CD4-positive, alpha-beta T cell treated with Interleukin-6 for 4 hours (primary cell): ENCODE results near the gene SUSD4.

Experiments used
- DNase-seq: peaks from one replicate; pipeline ENCODE4 v3.0.0-alpha.2; 2020; ENCODE audit warnings: mixed read lengths

The SUSD4 gene

GRCh38 chr1:223358826-223359225 lies 5.2 kb downstream of the SUSD4 start:
- no peak for DNase-seq

DNA sequence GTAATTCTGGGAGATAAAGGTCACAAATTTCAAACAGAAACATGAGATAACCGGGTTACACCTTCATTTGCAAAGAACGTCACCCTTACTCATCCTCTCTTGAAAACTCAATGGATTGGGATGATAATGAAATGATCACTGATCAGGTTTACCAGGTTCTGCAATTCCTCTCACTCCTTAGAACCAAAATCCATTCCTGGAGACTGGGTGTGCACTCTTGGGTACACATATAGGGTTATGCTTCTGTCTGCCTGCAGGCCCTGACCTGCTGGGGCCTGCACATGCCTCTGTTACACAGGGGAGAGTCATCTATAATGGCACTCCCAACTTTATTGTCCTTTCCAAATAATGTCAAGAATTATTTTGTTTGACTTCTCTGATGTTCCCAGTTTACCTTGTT lies 8.3 kb downstream of the SUSD4 start:
- no peak for DNase-seq

GRCh38 chr1:223353939-223354338 lies 10.0 kb downstream of the SUSD4 start:
- no peak for DNase-seq

DNA sequence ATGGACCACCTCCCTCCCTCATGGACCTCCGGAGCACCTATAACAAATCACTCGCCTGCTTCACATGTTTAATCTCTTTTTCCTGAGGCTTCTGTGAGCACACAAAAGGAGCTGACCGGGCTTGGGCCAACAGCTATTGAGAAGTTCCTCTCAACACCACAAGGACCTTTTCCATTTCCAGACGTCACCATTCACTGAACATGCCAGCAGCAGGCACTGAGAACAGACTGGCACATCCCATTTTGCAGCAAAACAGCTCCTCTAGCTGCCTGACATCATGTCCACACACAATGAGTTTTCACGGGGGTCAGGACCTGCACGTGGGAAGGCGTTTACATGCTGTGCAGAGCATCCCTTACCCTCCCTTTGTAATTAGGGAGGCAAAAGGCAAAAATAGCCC lies 11.0 kb downstream of the SUSD4 start:
- DNase-seq, result no peak

GRCh38 chr1:223350361-223350908 lies 13.5 kb downstream of the SUSD4 start:
- DNase-seq, result no peak

DNA sequence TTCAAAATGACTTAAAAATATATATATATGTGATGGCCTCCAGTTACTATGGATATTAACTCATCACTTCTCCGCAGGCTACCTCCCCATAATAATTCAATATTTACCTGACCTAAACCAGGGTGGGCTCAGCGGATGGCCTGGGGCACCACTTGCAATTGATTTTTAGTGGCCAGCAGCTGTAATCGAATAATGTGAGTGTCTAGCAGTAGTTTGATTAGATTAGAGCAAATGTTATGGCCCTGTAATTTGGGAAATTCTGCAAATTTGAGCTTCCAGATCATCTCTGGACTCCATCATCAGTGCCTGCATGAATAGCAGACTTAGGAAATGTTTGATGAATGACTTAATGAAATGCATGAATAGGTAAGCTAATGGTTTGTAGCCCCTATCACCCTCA lies 14.7 kb downstream of the SUSD4 start:
- no peak for DNase-seq

- DNase-seq, result no peak
Measured at GRCh38 chr1:223348439-223348838, 15.5 kb downstream of the SUSD4 start.

GRCh38 chr1:223347583-223347982 lies 16.4 kb downstream of the SUSD4 start:
- no peak for DNase-seq

DNA sequence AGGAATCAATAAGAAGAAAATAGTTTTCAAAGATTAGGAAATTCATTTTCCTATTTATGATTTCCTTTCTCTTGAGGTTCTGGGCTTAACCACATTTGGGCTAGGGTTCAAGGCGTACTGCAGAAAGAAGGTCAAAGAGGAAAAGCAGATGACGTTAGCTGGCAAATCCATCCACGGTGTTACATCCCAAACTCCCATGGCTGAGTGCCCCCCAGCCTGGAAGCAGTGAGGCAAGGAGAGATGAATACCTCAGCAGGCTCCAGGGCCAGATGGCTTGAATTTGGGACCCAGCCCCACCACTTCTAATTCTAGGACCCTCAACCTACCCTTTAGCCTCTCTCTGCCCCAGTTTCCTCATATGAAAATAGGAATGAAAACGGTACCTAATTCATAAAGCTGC lies 17.7 kb downstream of the SUSD4 start:
- no peak for DNase-seq

GRCh38 chr1:223345720-223346119 lies 18.3 kb downstream of the SUSD4 start:
- no peak for DNase-seq

GRCh38 chr1:223344491-223344890 lies 19.5 kb downstream of the SUSD4 start:
- DNase-seq, result no peak

- DNase-seq, result no peak
Measured at GRCh38 chr1:223343692-223344091, 20.3 kb downstream of the SUSD4 start.

DNA sequence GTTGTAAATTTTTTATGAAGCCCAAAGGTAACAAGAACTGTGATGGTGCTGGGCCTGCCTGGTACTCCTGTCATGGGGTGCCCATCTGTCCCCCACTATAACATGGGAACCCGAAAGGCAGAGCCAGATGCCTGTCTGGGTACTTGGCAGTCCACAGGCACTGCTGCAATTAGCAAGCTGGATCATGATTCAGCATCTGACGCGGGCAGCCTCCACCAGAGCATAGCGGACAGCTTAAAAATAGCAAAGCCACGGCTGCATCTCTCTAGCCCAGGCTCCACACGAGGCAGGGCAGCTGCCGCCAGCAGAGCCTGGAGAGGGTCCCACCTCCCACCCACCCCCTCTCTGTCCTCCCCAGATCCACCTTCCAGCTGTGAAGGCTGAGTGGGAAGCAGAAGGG lies 22.9 kb downstream of the SUSD4 start:
- no peak for DNase-seq

DNA sequence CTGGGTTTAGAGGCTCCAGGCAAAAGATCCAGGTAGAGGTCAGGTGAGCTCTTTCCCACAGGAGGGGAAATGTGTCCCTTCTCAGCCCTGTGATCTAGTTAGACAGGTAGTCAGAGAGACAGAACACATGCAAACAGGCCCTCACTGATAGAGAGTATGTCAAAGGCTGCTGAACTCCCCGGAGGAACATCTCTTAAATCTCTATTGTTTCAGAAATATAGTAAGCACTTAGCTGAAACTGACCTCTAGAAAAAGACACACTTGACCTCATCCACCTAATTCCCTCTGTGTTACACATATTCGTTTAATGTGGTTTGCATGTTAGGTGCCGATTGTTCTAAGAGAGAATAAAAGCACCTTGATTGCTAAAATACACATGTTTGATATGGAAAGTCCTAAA lies 23.3 kb downstream of the SUSD4 start:
- DNase-seq, result no peak

DNA sequence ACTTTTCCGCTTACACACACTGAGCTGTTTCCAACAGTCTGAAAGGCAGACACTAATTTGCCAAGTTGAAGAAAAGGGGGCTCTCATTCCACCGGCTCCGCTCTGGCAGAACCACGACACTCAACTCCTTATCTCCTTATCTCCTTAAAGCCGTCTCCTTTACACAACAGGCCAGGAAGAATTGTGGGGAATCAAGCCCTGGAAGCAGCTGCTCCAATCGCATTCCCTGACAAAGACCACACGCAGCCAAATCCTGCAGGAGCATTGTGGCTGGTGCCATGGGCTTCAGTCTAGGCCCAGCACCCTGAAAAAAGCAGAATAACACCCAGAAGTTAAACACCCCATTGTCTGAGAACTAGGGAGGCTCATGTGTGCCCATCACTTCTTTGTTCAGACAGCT lies 24.1 kb downstream of the SUSD4 start:
- DNase-seq, result no peak

DNA sequence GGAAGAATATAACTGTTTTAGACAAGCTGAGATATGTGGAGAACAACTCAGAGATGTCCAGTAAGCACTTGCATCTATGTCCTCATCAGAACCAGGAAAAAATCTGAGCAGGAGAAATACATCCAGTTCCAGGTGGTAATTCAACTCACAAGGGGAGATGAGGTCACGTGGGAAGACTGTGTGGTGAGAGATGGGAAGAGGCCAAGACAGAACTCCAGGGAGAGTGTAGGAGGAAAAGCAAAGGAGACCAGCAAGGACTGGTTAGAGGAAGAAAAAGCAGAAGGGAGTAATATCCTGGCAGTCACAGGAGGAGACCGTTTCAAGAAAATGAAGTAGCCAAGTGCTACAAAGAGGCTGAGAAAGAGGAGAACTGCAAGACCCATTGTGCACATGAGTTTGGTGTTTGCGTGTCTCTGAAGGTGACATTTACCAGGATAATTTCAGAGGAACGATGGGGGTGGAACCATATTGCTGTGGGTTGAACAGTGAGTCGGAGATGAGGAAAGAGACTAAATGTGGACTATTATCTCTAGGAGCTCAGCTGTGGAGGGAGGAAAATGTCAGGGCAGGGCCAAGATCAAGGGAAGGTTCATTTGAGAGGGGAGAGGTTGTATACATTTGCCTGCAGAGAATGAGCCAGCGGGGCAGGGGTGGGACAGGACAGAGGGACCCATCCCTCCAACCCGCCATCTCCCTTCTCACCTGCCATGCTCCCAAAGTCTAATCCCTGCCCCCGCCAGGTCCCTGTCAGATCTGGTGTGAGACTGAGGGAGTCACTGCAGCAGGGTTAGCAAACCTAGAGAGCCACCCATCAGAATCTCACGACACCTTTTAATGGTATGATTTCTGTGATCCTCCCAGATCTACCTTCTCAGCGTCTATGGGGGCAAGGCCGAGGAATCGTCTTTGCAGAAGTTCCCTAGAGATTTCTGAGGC lies 24.9 kb downstream of the SUSD4 start:
- DNase-seq, result no peak

DNA sequence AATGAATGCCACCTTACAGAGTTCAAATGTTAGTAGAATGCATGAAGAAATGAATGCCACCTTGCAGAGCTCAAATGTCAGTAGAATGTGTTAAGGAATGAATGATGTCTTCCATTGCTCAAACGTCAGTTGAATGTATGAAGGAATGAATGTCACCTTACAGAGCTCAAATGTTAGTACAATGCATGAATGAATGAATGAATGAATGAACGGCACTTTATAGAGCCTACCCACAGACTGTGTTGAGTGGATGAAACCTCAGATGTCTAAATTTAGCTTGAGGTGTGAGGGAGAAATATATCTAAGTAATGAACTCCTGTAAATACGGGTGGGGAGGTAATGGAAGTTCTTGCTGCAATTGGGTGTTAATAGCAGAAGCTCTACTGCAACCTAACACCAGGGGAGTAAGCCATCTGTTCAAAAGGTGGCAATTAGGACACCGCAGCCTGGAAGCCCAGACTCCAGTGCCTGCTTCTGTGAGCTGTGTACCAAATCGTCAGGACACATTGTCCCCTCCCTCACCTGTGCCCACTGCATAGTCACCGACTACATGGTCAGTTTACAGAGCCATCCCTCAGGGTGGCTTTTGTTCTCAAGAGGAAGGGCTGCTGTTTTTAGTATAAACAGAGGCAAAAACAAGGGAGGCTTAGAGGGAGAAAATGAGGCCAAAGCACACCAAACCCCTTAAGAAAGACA lies 26.7 kb downstream of the SUSD4 start:
- DNase-seq, result no peak

DNA sequence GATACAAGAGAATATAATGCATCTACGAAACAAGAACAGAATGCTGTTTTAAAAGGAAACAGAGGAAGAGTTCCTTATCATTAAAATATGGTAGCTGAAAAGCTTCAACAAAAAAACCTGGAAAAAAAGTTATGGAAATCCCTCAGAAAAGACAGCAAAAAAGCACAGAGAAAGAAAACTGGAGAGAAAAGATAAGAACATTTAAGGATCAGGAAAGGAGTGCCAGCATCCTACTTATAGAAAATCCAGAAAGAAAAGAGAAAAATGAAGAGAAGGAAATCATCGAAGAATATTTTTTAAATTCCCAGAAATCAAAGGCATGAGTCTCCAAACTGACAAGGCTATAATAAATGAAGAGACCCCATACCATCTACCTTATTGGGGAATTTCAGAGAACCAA lies 29.8 kb downstream of the SUSD4 start:
- DNase-seq, result no peak

- DNase-seq, result no peak
Measured at GRCh38 chr1:223332997-223333396, 31.0 kb downstream of the SUSD4 start.

DNA sequence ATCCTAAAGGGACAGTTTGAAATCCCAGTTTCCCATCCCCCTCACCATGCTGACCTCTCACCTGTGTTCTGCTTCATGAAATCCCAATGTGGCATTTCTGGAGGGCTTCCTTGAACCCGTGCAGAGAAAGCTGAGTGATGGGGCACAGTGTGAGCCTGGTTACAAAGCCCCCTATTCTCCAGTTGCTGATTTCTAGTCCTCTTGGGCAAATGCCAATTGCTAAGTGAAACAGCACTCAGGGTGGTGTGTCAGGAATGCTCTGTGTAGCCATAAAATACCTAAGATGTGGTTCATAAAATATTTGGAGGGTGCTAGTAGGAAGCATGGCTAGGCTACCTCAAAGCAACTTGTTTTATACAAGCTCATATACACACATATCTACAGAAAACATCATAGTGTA lies 32.0 kb downstream of the SUSD4 start:
- no peak for DNase-seq

- DNase-seq, result peak; percentile 9
Measured at GRCh38 chr1:223331301-223331700, 32.7 kb downstream of the SUSD4 start.

- DNase-seq, result no peak
Measured at GRCh38 chr1:223330466-223330865, 33.5 kb downstream of the SUSD4 start.

DNA sequence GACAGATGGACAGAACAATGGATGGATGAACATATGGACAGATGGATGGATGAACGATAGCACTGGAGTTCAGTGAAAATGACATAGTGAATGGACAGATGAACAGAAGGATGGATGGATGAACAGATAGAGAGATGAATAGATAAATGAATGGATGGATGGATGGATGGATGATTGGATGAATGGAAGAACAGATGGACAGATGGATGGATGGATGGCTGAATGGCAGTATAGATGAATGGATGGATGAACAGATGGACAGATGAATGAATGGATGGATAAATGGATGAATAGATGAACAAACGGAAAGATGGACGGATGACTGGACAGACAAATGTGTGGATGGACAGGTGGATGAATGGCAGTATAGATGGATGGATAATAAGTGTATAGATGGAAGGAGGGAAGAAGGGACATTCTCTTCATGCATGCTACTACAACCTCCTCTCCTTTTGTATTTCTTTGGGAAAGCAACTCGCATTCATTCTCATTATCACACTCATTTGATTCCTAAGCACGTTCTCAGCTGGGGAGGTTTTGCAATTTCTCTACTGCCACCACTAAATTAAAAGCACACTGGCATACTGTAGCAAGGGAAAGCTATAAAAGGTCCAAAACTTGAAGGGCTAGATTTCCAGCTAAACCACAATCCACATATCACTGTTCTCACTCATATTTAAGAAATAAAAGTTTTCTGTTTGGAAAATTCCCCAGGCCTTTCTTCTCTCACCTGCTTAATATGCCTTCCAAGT lies 34.1 kb downstream of the SUSD4 start:
- no peak for DNase-seq
